Stimulated activated CD4-positive, alpha-beta T cell treated with anti-CD3 and anti-CD28 coated beads, Interleukin-2, amount 100 ng/mL, for 4 hours (primary cell): ENCODE measurements around the gene KSR1.

ENCODE experiments used
- DNase-seq: peaks from one replicate; pipeline ENCODE4 v3.0.0-alpha.2; 2020; ENCODE audit warnings: low read depth

KSR1 gene

DNA sequence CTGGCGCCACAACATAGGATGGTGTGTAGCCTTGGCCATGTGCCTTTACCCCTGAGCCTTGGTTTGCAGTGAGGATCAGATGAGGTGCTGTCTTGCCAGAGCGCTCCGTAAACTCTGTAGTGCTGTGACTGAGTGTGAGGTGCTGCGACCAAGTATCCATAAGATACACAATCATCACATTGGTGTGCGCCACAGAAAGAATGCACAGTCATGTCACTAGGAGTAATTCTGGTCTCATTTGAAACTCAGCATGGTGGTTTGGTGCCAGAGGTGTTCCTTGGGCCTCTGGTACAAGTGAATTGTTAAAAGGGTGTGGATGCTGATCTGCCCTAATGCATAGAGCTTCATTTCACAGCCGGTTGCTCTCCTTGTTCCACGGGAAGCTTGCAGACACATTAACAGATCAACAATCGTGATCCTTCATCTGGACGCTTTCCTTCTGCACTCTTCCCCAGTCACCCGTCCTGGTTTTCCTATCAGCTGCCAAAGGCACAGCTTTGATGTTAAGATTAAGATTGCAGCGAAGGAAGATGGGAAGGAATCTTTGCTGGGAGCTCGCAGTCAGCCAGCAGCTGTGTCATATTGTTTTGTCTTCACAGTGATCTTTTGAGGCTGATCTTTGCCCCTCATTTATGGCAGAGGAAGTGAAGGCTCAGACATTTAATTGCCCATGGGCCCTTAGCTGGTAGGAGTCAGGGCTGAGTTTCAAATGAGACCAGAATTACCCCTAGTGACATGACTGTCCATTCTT, 79.1 kb downstream of the KSR1 start:
- DNase-seq = no peak

DNA sequence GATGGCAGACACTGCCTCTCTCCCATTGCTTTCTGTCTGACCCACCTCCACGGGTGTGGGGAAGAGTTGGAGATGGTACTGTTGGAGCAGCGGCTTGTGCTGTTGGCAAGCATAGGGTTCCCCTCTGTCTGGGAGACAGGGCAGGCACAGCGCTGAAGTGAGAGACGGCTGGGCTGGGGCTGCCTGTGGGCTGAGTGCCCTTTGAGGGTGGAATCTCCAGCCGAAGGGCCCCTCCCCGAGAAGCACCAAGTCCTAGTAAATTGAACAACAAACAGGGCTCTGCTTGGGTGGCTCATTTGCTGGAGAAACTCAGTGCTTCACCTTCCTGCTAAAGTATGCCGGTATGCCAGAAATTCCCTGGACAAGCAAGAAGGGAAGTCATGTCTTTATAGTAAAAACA, 79.7 kb downstream of the KSR1 start:
- no peak for DNase-seq

DNA sequence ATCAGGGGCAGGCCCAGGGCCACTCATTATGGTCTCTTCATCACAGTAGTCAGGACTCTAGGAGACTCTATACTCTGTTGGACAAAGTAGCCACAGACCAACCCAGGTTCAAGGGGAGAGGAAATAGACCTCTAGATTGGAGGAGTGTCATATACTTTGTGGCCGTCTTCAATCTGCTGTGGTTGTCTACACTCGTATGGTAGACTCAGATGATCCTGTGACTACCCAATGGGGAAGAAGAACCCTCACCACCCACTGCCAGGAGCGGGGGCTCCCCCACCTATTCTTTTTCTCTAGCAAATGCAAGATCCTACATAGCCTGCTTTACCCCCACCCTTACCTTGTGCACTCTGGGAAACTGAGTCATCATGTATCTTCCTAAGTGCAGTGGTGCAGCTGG, 80.5 kb downstream of the KSR1 start:
- no peak for DNase-seq

DNA sequence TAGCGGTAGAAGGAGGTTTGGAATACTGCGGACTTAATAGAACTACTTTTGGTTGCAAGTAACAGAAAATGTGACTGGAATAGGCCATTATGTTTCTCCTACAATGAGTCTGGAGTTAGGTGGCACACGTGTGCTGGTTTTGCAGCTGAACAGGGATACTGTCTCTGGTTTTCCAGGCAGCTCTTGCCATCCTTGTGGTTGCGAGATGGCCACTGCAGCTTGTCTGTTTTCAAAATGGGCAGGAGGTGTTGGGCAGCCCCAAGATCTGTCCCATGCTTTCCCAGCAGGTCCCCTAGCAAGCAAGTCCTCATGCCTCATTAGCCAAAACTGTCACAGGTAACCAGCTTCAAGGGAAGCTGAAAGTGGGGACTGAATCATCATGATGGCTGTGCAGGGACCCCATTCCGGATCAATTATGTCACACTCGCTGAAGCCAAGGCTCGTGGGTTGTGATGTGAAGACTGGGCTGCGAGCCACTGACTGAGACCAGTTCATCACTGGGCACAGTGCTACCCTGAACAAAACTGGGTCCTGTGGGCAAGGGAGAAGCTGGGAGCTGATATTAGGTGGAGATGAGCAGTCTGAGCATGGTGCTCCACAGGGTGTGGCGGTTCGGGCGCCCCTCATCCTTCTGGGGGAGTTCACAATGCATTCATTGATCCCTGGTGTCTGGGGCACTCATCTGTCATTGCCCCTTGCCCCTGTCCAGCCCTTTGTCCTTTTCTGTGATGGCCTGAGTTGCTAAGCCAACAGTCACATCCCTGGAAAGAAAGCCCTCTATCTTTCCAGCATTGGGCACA, 82.1 kb downstream of the KSR1 start:
- no peak for DNase-seq

DNA sequence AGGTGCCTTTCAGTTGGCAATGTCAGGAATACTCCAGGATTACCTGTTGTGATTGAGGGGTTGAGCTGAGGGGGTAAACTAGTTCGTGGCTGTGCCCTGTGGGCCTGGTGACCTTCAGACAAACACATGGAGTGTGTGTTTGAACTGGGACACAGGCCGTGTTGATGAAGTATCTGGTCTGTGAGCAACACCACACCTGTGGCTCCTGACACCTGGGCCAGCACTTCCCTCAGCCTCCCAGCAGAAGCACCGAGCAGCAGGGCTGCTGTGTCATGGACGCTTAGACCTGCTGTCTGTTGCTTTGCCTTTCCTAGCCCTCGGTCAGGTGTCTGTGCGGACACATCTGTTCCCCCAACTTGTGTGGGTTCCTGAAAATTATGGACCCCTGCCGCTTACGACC, 82.9 kb downstream of the KSR1 start:
- DNase-seq = no peak

DNA sequence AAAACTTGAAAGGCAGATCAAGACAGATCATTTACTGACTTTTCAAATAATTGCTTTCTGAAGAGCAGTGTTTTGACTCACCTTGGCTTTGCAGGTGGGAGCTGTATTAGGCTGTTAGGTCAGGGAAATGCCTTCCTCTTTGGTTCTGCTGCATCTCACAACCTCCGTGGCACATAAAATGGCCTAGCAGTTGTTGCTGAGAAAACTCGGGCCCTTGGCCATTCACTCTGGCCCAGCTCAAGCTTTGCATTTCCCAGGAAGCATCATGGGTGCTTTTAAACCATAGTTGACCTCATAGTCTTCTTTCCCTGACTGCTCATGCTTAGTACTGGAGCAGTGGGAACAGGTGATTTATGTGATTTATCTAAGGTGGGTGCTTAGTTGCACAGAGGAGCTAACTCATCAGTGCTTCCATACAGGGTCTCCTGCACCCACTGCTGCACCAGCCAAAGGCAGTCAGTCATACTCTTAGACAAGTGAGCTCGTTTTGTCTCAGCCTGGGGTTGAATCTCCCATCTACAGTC, 83.6 kb downstream of the KSR1 start:
- no peak for DNase-seq

DNA sequence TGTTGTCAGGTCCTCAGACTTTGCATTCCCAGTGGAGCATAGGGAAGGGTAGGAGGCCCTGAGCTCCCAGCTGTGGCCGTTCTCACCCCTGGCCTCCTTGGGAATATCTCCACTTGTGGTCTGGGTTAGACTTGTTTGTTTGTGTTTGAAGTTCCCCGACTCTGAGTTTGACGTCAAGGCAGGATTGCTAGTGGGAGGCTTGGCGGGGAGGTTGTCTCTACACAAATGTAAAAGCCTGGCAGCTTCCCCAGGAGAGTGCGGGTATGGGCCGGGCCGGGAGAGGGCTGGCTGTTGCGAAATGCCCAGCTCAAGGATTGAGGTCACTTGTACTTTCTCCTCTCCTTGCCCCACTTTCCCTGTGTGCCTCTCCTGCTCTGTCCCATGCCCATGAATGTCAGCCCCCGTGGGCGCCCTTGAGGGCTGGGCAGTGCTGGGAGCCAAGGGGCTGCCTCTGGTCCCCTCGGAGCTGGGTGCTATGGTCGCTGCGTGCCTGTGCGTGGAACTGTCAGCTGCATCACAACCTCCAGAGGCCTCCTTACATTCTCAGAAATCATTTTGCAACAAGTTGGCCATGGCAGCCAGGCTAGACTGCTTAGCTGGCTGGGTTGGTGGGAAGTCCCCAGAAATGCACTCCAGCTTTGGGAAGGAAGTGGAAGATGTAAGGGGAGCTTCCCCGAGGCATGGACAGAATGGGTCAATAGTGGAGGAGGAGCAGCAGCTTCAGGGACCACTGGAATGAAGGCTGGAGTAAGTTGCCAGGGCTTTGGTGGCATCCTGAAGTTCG, 84.3 kb downstream of the KSR1 start:
- no peak for DNase-seq

DNA sequence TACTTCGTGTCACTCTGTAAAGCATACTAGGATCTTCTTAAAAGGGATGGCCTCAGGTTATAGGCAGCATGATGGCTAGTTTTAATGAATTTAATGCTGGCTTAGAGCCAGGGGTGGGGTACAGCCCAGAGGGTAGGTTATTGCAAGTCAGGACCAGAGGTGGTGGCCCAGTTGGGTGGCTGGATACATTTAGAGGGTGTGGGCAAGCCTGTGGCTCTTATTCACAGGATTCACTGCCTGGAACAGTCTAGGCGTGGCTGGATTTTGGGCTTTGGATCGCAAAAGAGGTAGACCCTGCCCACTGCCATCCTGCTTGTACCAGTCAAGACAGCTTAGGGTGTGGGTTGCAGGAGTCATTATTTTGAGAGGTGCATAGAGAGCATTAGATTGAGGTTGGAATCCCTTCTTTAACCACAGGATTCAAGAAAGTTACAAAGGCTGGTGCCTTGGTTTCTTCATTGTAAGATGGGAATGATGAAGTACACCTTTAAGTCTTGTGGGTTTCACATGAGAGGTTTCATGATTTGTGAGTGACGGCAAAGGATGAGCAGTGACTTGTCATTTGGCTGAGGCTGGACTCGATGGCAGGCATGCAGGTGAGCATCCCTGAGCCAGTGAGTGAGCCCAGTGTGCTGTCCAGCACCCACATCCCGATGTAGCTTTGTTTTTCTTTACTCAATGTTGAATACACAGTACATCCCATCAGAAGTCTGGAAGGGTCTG, 85.2 kb downstream of the KSR1 start:
- no peak for DNase-seq

DNA sequence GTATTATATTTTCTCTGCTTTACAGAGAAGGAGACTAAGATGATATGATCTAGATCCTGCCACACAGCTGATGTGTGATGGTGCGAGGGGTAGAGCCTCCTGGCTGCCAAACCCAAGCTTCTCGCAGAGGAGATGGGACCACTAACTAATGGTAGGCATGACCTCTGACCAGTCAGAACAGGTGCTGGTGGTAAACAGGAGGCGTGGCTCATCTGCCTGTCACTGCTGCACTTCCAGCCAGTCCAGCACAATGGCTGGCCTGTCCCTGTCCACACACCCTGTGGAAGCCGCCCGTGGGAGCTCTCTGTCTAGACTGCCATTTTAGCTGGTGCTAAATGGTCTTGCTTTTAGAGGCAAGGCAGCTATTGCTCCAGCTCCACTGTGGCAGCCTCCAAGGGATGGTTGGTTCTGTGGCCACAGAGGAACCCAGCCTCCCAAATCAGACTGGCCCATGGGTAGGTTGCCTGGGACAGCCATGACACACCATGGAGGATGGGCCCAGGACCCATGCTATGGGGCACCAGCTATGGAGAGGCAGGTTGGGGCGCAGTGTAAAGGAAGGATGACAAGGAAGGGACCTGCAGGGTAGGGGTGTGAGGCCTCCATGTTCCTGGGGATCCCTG, 86.7 kb downstream of the KSR1 start:
- DNase-seq = no peak

DNA sequence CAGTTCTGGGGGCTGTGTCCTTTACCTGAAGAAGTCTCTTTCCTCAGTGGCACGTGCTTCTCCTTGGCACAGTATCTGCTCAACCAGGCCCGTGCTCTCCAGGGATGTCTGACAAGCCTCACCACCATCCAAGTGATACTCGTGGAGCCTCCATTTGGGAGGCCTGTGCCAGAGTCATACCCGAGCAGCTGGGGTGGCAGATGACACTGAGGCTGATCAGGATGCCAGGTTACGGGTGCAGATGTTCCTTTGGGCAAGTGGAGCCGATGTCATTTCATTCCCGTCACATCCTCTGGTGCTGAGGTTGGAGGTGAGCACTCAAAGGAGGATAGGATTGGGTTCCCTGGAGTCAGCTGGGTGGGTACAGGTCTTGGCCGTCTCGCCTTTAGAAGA, 87.2 kb downstream of the KSR1 start:
- DNase-seq = no peak

DNA sequence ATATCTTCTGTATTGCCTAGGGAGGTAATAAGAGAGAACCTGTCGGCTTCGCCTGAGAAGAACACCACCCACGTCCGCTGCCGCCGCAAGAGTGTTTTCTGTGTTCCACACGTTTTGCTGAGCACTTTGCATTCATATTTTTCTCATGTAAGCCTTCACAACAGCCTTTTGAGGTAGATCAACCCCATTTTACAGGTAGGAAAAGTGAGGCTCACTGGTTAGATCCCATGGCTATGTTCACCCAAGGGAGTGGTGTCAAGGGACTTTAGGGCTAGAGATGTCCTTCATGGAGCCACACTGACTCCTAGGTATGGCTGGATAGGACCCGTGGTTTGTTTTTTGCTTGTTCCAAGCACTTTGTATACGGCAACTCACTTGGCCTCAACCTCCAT, 87.7 kb downstream of the KSR1 start:
- no peak for DNase-seq

DNA sequence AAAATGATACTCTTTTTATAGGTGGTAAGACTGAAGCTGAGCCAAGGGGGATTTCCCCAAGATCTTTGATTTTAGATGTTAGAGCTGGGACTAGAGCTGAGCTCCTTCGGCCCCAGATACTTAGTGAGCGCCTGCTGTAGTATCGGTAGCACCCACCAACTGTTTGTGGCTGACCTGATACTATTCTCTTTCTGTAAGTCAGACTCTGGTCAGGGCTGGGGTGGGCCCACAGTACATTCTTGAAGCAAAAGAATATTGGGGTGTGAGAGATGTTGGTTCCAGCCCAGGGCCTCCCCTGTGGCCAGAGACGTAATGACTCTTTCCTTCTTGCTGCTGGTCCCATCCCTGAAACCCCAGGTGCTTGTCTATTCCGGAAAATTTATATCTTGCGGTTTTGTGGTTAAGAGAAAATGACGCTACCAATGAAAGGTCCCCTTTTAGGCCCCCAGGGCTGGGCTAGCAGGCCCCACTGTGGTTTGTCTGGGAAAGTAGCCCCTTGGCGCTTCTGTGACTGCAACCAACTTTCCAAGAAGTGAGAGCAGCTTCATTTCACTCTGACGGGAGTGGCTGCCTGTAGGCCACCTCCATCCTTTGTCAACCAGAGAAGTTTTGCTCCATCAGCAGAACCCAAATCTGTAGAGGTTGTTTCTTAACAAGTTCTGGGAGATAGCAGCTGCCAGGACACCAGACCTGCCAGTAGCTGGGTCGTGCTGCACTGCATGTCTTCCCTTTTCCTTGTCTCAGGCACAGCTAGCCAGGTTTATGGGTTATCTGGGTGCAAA, 88.3 kb downstream of the KSR1 start:
- no peak for DNase-seq

DNA sequence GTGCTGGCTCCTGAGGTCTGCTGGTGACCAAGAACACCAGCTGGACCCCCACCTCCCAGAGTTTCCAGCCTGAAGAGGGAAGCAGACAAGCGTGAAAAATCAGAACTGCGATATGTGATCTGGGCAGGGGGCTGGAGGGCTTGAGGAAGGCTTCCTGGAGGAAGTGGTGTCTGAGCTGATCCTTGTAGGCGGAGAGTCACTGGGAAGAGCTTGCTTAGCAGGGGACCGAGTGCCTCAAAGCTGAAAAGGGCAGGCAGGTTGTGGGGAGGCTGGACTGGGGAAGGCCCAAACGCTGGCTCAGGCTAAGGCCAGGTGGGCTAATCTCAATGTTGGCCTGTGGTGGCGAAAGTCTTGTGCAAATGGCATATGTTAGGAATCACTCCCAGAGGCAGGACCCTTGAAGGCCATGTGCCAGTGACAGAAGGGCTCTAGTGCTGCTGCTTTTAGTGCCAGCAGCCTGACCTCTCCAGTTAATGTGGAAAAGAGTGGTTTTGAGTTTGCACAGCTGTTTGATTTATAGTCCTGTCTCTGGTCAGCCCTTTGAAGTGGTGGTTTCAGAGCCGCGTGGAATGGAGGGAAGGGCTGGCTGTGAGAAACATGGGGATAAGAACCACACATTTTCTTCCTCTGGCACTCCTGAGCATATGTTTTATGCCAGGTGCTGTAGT, 89.4 kb downstream of the KSR1 start:
- DNase-seq = no peak

DNA sequence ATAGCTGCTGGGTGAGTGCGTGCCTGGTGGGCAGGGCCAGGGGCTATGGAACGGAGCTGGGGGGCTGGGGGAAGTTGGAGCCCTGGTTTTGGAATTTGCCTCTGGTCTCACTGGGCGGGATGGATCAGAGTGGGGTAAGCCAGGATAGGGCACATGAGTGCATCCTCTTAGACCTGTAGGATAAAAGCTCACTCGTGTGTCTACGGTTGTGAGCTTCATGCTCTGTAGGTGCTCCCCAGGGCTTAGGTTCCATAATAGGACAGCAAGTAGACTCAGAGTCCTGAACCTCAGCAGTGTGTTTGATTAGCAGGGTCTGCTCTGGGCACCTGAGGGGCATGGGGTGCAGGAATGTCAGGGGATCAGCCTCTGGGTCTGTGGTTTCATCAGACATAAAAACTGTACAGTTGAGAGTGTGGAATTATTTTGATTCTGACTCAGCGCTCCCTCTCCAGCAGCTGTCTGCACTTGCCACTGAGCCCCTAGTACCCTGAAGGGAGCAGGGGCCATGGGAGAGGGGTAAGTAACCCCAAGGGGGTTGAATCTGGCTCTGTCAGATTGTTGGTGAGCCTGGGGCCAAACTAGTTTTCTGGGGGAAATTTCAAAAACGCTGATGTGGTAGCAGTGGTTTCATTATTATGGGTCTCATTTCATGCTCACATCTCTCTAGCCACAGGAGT, 90.5 kb downstream of the KSR1 start:
- DNase-seq = no peak

DNA sequence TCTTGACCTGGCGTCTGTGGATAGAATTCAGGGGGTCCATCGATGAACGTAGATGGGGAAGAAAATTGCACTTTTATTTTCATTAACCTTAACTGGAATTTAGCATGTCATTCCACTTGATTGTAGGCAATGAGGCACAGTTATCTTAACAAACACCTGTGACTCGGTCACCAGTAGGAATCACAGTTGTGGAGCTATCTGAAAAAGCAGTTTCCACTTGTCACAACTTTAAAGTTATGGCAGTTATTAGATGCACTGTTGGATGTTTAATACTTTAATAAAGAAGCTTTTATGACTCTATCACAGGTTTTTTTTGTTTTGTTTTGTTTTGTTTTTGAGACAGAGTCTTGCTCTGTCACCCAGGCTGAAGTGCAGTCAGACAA, 91.0 kb downstream of the KSR1 start:
- DNase-seq = no peak

DNA sequence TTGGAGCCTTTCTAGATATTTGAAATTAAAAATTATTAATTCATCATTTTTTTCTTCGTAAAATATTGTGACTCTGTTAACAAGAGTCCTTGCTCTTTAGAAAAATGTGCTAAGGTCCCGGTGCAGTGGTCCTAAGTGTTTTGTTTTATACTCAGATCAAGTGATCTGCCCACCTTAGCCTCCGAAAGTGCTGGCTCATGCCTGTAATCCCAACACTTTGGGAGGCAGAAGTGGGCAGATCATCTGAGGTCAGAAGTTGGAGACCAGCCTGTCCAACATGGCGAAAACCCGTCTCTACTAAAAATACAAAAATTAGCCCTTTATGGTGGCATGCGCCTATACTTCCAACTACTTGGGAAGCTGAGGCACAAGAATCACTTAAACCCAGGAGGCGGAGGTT, 92.1 kb downstream of the KSR1 start:
- no peak for DNase-seq

DNA sequence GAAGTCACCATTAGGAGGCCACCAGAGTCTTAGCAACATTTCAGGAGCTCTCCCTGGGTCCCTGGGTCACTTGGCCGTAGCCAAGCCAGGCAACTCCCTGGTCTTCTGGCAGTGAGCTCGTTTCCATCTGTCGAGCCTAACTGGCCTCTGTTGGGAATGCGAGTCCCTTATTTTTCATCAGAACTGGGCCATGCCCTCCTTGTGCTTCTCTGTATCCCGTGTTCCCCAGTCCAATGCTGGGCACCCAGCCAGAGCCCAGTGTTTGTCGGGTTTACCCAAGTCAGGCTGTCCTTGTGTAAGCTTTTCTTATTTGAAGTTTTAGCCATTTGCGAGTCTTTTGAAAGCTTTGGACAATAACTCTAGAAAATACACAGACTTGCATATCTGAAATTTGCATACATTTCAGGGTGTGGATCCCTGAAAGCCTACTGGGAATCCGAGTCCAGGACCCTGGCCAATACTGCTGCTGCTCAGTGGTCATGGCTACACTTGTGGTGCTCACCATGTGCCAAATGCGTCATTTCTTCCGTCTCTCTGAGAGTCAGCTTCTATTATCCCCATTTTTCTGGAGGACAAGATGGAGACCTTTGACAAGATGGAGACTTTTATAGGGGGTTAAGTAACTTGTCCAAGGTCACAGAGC, 93.1 kb downstream of the KSR1 start:
- DNase-seq = no peak

DNA sequence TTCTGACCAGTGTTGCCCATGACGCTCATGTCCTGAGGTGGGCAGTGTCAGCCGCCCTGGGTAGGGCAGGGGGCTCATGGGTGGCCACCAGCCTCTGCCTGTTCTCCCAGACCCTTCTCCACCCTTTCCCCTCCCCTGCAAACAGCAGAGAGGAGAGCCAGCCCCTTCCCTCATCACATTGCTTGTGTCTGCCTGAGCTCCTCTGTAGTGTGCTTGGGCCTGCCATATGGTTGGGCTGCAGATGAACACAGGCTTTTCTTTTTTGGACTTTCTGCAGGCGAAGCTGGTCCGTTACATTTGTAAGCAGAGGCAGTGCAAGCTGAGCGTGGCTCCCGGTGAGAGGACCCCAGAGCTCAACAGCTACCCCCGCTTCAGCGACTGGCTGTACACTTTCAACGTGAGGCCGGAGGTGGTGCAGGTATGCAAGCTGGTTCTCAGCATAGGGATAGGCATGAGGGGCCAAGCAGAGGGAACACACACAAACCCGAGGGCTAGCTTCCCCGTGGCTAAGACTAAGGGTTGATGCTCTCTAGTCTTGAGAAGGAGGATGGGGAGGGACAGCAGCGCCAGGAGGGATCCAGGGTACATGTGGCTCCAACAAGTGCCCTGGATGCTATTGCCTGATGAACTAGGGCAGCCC, 94.2 kb downstream of the KSR1 start:
- no peak for DNase-seq
